Astrocyte (in vitro differentiated cells and primary cell): ENCODE results near the gene YPEL3. TPM values are rescaled to one million over a fixed set of nuclear protein-coding genes. Genes with fewer than 3 reads are reported as not detected.

ENCODE experiments used
- DNase-seq: peaks from one replicate; pipeline ENCODE4 v3.0.0-alpha.2; 2010; ENCODE audit warnings: low read depth
- FAIRE-seq: peaks from 2 replicates; lab custom pipeline; 2011; peaks lifted over from hg19 to GRCh38; lab: Jason Lieb, UNC
- H2AFZ ChIP-seq: 2 replicates; pipeline ENCODE4 v1.6.0; 2012; ENCODE audit warnings: low read depth, low read length, inconsistent platforms
- H3K27ac ChIP-seq: 2 replicates; pipeline ENCODE4 v1.5.1; 2011; ENCODE audit warnings: low read depth, low read length, inconsistent platforms
- H3K27me3 ChIP-seq: 2 replicates; pipeline ENCODE4 v1.6.0; 2011; ENCODE audit warnings: low read length, inconsistent platforms; ENCODE audit not compliant: insufficient read depth
- H3K36me3 ChIP-seq: 2 replicates; pipeline ENCODE4 v1.5.1; 2011; ENCODE audit warnings: low read length, inconsistent platforms; ENCODE audit not compliant: insufficient read depth
- H3K4me1 ChIP-seq: 2 replicates; pipeline ENCODE4 v1.5.1; 2011; ENCODE audit warnings: low read length, inconsistent platforms; ENCODE audit not compliant: insufficient read depth
- H3K4me2 ChIP-seq: 2 replicates; pipeline ENCODE4 v1.6.0; 2012; ENCODE audit warnings: low read length, inconsistent platforms
- H3K4me3 ChIP-seq: 2 replicates; pipeline ENCODE4 v1.5.1; 2011; ENCODE audit warnings: low read depth, mild to moderate bottlenecking, low read length, inconsistent platforms; ENCODE audit not compliant: insufficient read depth
- H3K79me2 ChIP-seq: 2 replicates; pipeline ENCODE4 v1.6.0; 2012; ENCODE audit warnings: mild to moderate bottlenecking, low read length, inconsistent platforms; ENCODE audit not compliant: insufficient read depth
- H3K9ac ChIP-seq: 2 replicates; pipeline ENCODE4 v1.6.0; 2012; ENCODE audit warnings: mild to moderate bottlenecking, low read length, inconsistent platforms
- H3K9me3 ChIP-seq: 2 replicates; pipeline ENCODE4 v1.5.1; 2012; ENCODE audit warnings: low read depth, mild to moderate bottlenecking, low read length, inconsistent platforms; ENCODE audit not compliant: insufficient read depth
- H4K20me1 ChIP-seq: 2 replicates; pipeline ENCODE4 v1.6.0; 2012; ENCODE audit warnings: low read length, inconsistent platforms; ENCODE audit not compliant: insufficient read depth
- H3K27ac Mint-ChIP-seq: one replicate; pipeline ENCODE4 v1.8.0; 2021; ENCODE audit warnings: mild to moderate bottlenecking, mixed read lengths; ENCODE audit not compliant: unreplicated experiment
- H3K27me3 Mint-ChIP-seq: one replicate; pipeline ENCODE4 v1.8.0; 2021; ENCODE audit warnings: low read depth, mixed read lengths; ENCODE audit not compliant: unreplicated experiment
- H3K36me3 Mint-ChIP-seq: one replicate; pipeline ENCODE4 v1.8.0; 2021; ENCODE audit warnings: low read depth, mixed read lengths; ENCODE audit not compliant: unreplicated experiment
- H3K4me1 Mint-ChIP-seq: one replicate; pipeline ENCODE4 v1.8.0; 2021; ENCODE audit warnings: low read depth, mixed read lengths; ENCODE audit not compliant: unreplicated experiment
- H3K4me3 Mint-ChIP-seq: one replicate; pipeline ENCODE4 v1.8.0; 2021; ENCODE audit warnings: mild to moderate bottlenecking, moderate library complexity, mixed read lengths; ENCODE audit not compliant: unreplicated experiment
- H3K9me3 Mint-ChIP-seq: one replicate; pipeline ENCODE4 v1.8.0; 2021; ENCODE audit warnings: mild to moderate bottlenecking, mixed read lengths; ENCODE audit not compliant: unreplicated experiment
- CTCF ChIP-seq: IDR thresholded peaks from 2 replicates; pipeline ENCODE4 v1.5.1; 2011; ENCODE audit warnings: low read depth, mild to moderate bottlenecking, inconsistent platforms, low read length, moderate library complexity; ENCODE audit not compliant: insufficient read depth
- EZH2 ChIP-seq: IDR thresholded peaks from 2 replicates; pipeline ENCODE4 v1.6.1; 2012; ENCODE audit warnings: mild to moderate bottlenecking, low read length, inconsistent platforms; ENCODE audit not compliant: insufficient read depth
- total RNA-seq: library from RNA; stranded (reverse); gene quantifications from 2 replicates; pipeline ENCODE4 v1.2.1, GENCODE V29; 2021

Gene YPEL3
- total RNA-seq, 1 donor from 2014 or later = 20.5 TPM

GRCh38 chr16:30085247-30085646, 10.8 kb downstream of the YPEL3 start:
- Histone ChIP-seq H3K4me1 (peaks cover 2% of the 10 kb centered on the region), H3K27me3 (no peaks in the 10 kb centered on the region), H4K20me1 (peaks cover 33% of the 10 kb centered on the region), H3K4me3 (no peak overlapping the region), H3K79me2 (peaks cover 24% of the 10 kb centered on the region), H3K36me3 (peaks cover 8% of the 10 kb centered on the region), H3K9ac (no peak overlapping the region), H3K4me2 (no peak overlapping the region), H3K9me3 (no peaks in the 10 kb centered on the region), H2AFZ (no peak overlapping the region), H3K27ac (no peak overlapping the region)
- FAIRE-seq (no peak), DNase-seq (no peak)
- Mint-ChIP-seq H3K4me1 (peaks cover 9% of the 10 kb centered on the region), H3K36me3 (peaks cover 29% of the 10 kb centered on the region), H3K4me3 (no peak overlapping the region), H3K27ac (no peak overlapping the region), H3K9me3 (no peaks in the 10 kb centered on the region), H3K27me3 (no peaks in the 10 kb centered on the region)
- TF ChIP-seq EZH2 (no peak), CTCF (no peak)

GRCh38 chr16:30084816-30085159, 11.2 kb downstream of the YPEL3 start:
- H2AFZ ChIP-seq = no peak overlapping the region
- no peak overlapping the region for H3K4me3 ChIP-seq
- H3K9ac ChIP-seq = no peak overlapping the region
- no peaks in the 10 kb centered on the region for H3K9me3 Mint-ChIP-seq
- TF ChIP-seq EZH2 (no peak), CTCF (no peak)
- no peak overlapping the region for H3K4me2 ChIP-seq
- H3K79me2 ChIP-seq = peaks cover 28% of the 10 kb centered on the region
- H3K9me3 ChIP-seq = no peaks in the 10 kb centered on the region
- H3K36me3 ChIP-seq = peaks cover 12% of the 10 kb centered on the region
- no peak overlapping the region for H3K27ac Mint-ChIP-seq
- no peak overlapping the region for H3K4me3 Mint-ChIP-seq
- H3K4me1 Mint-ChIP-seq = peaks cover 4% of the 10 kb centered on the region
- no peak overlapping the region for H3K27ac ChIP-seq
- no peaks in the 10 kb centered on the region for H3K27me3 ChIP-seq
- FAIRE-seq (no peak), DNase-seq (no peak)
- peaks cover 37% of the 10 kb centered on the region for H4K20me1 ChIP-seq
- H3K4me1 ChIP-seq = no peaks in the 10 kb centered on the region
- H3K36me3 Mint-ChIP-seq = peaks cover 31% of the 10 kb centered on the region
- no peaks in the 10 kb centered on the region for H3K27me3 Mint-ChIP-seq

GRCh38 chr16:30084096-30084815, 11.8 kb downstream of the YPEL3 start:
- Histone ChIP-seq H3K4me2 (no peak overlapping the region), H3K79me2 (peaks cover 34% of the 10 kb centered on the region), H4K20me1 (peaks cover 42% of the 10 kb centered on the region), H2AFZ (no peak overlapping the region), H3K27ac (no peak overlapping the region), H3K4me3 (no peak overlapping the region), H3K9ac (no peak overlapping the region), H3K27me3 (no peaks in the 10 kb centered on the region), H3K36me3 (peaks cover 16% of the 10 kb centered on the region), H3K9me3 (no peaks in the 10 kb centered on the region), H3K4me1 (no peaks in the 10 kb centered on the region)
- H3K4me3 Mint-ChIP-seq = no peak overlapping the region
- no peaks in the 10 kb centered on the region for H3K9me3 Mint-ChIP-seq
- TF ChIP-seq EZH2 = no peak
- no peak for TF ChIP-seq CTCF
- no peak overlapping the region for H3K27ac Mint-ChIP-seq
- FAIRE-seq (no peak), DNase-seq (no peak)
- H3K27me3 Mint-ChIP-seq = no peaks in the 10 kb centered on the region
- peaks cover 33% of the 10 kb centered on the region for H3K36me3 Mint-ChIP-seq
- H3K4me1 Mint-ChIP-seq = peaks cover 2% of the 10 kb centered on the region
